Stomach (tissue), 4 donors: Measurements from ENCODE around the gene OR51B2.

Experiments
- CTCF ChIP-seq, 7 experiments: fragments of 450-650 bp in 4 of 7; fragments of 200-600 bp in 3 of 7; sonication (generic) in 3 of 7; IDR thresholded peaks; one replicate each; pipeline ENCODE4 v1.5.1; 2016 to 2019; ENCODE audit warnings: antibody characterized with exemption in 7 of 7, control low read depth in 2 of 7, mild to moderate bottlenecking in 1 of 7
- POLR2A ChIP-seq, 4 donors: fragments of 450-650 bp; IDR thresholded peaks; one replicate each; pipeline ENCODE4 v1.6.1; 2016; ENCODE audit warnings: antibody characterized with exemption in 4 of 4, control low read depth in 2 of 4, mild to moderate bottlenecking in 1 of 4, moderate library complexity in 1 of 4

DNA sequence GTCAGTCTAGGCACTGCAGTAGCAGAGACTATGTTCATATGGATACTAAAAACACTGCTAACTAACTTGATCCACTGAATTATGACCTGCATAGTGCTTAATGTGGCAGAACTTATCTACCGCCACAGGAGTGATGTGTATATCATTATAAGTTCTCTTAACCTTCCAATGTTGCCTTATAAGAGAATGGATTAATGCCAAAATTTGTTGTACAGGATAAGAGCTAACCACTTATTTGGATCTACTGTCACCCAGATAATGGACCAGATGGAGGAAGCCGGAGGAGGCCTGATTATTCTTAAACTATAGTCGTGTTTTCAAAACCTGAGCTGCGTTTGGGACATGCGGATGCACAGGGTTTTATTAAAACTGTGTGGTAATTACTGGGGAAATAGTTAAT, 20.5 kb downstream of the OR51B2 start:
- no peak for TF ChIP-seq POLR2A (IDR thresholded peaks at IDR 0.05)
- no peak for TF ChIP-seq CTCF (IDR thresholded peaks at IDR 0.05)
